Measurements from ENCODE around the gene GABRB1. TPM values are rescaled to one million over a fixed set of nuclear protein-coding genes. Genes with fewer than 3 reads are reported as not detected.

Gene GABRB1
- total RNA-seq, 1 donor: 1.4 TPM

- TF ChIP-seq CTCF (IDR thresholded peaks at IDR 0.05; ENCODE audit: insufficient read depth, low read length): no peak
- DNase-seq (ENCODE audit: low read depth): no peak
- no peak overlapping the region for H3K4me3 ChIP-seq (ENCODE audit: low read depth, low read length)
Observed at GRCh38 chr4:47340914-47341313, 309.5 kb downstream of the GABRB1 start.

DNA sequence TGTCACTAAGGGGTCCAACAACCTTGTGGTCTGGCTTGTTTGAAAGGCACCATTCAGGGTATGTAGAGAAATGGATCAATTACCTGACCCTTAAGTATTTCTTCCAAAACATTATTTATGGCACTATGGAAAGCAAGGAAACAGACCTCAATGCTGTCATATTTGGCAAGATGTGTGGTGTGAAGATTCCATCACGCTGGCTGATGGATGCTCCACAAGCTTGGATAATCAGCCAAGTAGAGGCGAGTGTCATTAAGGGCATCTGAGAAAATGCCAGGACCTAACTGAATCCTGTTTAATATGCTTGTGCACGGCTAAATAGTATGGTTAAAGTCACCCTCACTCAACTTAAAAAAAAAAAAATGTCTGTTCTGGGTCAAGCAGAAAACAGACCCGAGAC is 311.4 kb downstream of the GABRB1 start:
- DNase-seq (ENCODE audit: low read depth): no peak
- no peak overlapping the region for H3K4me3 ChIP-seq (ENCODE audit: low read depth, low read length)
- no peak for TF ChIP-seq CTCF (IDR thresholded peaks at IDR 0.05; ENCODE audit: insufficient read depth, low read length)

GRCh38 chr4:47349326-47349725 is 318.0 kb downstream of the GABRB1 start:
- DNase-seq (ENCODE audit: low read depth): peak; percentile 4
- no peak for TF ChIP-seq CTCF (IDR thresholded peaks at IDR 0.05; ENCODE audit: insufficient read depth, low read length)
- H3K4me3 ChIP-seq (ENCODE audit: low read depth, low read length): no peak overlapping the region

- DNase-seq (ENCODE audit: low read depth): no peak
- TF ChIP-seq CTCF (IDR thresholded peaks at IDR 0.05; ENCODE audit: insufficient read depth, low read length): no peak
- H3K4me3 ChIP-seq (ENCODE audit: low read depth, low read length): no peak overlapping the region
Observed at GRCh38 chr4:47355568-47355967, 324.2 kb downstream of the GABRB1 start.

DNA sequence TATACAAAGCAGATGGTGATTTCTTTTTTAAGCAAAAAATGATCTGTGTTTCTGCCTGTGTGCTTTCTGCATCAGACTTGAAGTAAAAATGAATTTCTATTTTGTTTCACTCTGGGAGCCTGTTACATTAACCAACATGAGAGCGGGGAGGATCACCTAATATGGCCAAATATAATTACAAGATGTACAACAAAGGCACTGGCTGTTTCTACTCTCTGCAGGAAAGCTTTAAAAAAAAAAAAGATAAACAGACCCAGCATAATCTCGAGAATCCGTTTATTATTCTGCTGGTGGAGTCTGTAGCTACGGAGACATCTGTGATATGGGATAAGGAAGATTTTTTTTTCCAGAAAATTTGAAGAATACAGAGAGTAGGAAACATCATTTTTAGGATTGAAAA is 328.5 kb downstream of the GABRB1 start:
- no peak for DNase-seq (ENCODE audit: low read depth)
- no peak for TF ChIP-seq CTCF (IDR thresholded peaks at IDR 0.05; ENCODE audit: insufficient read depth, low read length)
- no peak overlapping the region for H3K4me3 ChIP-seq (ENCODE audit: low read depth, low read length)

- no peak for TF ChIP-seq CTCF (IDR thresholded peaks at IDR 0.05; ENCODE audit: insufficient read depth, low read length)
- H3K4me3 ChIP-seq (ENCODE audit: low read depth, low read length): no peak overlapping the region
- no peak for DNase-seq (ENCODE audit: low read depth)
Observed at GRCh38 chr4:47367761-47368160, 336.4 kb downstream of the GABRB1 start.

GRCh38 chr4:47368211-47368610 is 336.8 kb downstream of the GABRB1 start:
- no peak overlapping the region for H3K4me3 ChIP-seq (ENCODE audit: low read depth, low read length)
- DNase-seq (ENCODE audit: low read depth): no peak
- TF ChIP-seq CTCF (IDR thresholded peaks at IDR 0.05; ENCODE audit: insufficient read depth, low read length): no peak

Measured in fibroblast of the aortic adventitia (primary cell).